Measurements from ENCODE around the gene PCP4.
"Not testable (repeated sequence)": the region's sequence is repeated elsewhere in the genome, so short reads cannot be mapped to it uniquely, and the experiment has no call there.

Gene PCP4

DNA sequence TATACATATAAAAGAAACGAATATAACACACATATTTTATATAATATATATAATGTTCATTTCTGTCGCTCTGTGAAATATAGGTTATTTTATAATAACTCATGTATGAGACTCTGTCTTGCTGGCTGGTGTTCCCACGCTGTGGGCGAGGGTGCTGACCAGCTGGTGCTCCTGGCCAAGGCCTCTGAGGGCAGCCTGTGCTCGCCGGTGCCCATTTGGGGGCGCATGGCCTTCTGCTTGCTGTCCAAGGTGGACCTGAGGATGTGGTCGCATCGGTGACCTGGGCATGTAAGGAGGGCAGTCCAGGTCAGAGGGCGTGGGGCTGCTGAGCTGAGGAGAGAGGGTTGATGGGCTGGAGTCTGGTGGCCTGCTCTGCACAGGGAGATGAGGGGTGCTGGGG is 1.1 kb upstream of the PCP4 start:
- DNase-seq = no peak

DNA sequence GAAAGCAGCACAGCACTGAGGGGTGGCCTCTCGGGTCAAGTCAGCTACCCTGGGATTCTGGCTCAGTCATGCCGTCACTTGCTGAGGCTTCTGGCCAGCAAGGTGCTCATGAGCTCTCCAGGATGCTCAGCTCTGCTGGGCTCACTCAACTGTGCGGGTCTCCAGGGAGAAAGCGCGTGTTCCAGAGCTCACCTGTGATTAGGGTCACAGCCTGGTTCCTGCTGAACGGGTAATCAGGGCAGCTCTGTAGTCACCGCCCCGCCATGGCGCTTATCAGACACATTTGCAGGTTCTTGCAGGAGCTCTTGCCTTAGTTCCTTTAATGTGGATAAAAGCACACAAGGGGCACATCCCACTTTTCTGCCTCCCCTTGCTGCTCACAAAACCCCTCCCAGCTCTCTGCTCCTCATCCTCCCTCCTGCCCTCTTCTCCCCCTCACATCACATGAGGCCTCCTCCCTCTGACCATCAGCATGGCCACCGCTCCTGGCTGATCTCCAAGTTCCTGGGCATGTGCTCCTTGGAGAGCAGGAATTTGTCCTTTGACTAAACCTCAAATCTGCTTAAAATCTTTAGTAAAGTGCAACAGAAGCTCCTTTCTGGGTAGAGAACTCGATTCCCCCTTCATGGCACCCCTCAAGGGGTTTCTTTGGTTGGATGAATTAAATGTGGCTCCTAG is 2.0 kb downstream of the PCP4 start:
- DNase-seq = no peak

DNA sequence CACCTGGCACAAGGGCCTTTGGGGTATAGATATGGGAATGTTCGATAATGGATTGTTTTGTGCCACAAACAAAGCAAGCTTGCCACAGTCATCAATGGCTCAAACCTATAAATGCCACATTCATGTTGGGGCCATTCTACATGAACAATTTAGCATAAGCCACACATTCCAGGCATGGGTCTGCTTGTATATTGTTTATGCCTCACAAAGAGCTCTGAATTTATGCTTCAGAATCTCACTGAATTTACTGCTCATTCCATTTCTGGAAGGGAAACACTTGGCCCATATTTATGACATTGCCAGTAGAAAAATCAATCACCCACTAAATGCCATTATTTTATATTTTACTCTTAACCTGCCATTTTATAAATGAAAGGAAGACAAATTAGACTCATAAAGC is 6.4 kb downstream of the PCP4 start:
- no peak for DNase-seq

DNA sequence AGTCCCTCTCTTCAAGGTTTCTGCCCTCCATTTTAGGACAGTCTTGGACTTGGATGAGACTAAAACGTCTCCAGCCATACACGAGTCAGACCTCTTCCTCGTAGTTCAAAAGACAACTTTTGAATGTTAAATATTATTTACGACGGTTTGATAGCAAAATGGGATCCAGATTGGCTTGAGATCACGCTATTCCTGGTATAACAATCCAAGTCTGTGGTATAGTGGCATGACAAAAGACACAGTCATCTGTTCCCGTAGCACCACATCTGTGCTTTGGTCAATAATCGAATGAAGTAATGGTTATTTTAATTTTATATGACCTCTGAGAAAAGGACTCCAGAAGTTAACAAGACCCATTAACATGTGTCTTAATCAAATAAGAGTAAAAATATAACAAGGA is 7.0 kb downstream of the PCP4 start:
- DNase-seq = no peak

DNA sequence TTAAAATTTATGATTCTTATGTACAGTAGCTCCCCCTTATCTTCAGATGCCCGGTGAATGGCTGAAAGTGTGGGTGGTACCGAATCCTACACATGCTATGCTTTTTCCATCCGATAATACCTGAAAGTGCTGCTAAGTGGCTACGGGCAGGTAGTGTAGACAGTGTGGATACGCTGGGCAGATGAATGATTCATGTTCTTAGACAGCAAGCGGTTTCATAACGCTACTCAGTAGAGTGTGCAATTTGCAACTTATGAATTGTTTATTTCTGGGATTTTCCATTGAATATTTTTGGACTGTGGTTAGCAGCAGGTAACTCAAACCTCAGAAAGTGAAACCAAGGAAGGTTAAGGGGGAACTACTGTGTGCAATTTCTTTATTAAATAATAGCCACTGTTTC is 7.5 kb downstream of the PCP4 start:
- DNase-seq = no peak

DNA sequence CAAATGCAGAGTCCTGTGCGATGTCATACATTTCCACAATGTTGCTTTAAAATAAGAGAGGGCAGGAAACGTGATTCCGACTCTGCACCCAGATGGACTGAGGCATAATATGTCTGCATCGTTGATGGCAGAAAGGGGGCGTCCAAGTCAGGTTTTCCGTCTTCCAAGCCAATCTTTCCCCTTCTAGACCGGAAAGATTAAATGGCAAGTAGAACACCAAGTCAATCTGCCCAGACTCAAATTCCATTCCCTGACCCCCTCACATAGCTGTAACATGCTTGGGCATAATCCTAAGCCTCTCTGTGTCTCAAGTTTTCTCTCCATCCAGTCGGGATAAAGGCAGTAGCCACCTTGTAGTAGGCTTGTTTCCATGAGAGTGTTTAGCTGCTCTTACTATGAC is 14.4 kb downstream of the PCP4 start:
- no peak for DNase-seq

DNA sequence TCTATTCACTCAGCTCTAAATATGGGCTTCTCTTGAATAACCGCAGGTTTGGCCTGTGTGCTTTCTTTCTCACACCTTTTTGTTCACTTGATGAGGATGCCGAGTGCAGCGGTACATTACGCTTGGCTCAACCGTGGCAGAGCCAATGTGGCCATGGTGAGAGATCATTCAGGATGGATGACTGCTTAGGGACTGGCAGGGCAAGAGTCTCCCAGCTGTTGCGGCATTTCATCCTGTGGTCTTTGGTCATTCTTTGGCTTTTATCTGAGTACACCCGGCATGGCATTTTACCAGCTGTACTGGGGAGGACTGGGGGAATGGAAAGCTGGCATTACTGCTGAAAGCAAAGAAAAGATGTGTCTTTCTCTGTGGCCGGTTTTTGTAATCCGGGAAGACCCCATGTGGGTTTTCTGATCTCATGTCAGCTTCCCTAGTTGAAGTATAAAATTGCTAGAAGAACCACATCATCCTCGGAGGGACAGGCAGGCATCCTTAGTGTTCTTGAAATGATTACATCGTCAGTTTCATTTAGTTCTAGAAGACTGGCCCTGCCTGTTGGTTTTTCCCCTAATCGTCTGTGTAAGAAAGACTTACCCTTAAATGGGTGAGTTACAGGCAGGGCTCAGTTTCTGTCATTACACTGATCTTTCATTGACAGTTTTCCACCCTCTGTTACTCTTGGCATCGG is 15.1 kb downstream of the PCP4 start:
- no peak for DNase-seq

DNA sequence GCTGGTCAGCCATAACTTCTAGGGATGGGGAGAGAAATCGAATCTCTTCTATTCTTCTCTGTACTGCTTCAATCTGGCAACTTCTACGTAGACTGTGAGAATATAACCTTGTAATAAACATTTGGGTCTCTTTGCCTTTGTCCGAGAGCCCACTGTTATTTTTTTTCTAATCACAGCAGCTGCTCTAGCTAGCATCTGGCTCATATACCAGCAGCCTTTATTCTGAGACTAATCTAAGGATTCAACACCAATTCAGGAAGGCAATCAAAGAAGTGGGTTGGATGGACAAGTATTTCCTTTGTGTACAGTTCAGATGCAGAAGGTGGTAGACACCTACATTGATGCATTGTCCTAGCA is 15.6 kb downstream of the PCP4 start:
- DNase-seq = no peak

DNA sequence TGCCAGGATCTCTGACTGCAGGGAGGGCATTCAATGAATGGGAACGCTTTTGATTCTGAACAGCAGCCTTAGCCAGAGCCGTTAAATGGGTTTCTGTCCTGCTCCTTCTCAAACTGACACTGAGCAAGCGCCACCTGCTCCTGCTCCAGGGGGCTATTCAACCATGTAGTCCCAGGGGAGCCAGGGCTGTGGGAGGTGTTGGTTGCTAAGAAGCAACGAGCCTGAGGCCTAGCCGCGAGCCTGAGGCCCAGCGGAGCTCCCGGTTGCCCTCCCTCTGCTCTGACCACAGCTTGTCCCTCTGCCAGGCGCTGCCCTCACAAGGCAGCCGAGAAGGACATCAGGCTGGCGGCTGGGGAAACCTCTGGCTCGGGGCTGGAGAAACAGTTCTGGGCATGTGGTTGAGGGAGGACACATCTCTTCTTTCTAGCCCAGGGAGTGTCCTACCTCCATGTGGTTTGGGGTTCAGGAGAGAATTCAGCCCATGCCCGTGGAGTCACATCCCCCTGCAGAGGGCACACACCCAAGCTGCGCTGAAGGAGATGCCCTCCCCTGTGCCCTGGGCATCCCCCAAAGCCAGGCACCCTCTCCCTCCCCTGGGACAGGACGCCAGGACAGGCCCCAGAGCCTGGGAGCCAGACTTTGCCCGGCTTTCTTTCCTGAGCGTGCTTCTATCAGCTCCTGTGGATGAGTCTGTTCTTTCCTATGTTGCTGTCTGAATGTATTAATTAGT is 18.0 kb downstream of the PCP4 start:
- no peak for DNase-seq

DNA sequence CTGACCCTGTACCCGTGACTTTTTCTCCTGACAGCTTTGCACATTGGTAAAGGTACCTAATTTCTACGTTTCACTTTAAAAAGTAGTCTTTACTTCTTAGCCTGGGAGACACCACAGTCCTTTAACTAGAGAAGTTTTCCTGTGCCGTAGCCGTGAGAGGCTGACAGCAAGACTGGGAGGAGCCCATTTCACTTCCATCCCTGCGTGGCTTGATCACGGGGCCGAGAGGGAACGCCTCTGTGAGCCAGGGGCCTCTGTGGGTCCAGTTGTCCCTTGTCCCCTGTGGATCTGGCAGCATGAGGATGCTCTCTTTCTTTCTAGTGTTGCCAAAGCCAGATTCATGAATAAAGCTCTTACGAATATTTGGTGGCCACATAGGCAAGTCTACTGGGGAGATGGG is 21.6 kb downstream of the PCP4 start:
- no peak for DNase-seq

DNA sequence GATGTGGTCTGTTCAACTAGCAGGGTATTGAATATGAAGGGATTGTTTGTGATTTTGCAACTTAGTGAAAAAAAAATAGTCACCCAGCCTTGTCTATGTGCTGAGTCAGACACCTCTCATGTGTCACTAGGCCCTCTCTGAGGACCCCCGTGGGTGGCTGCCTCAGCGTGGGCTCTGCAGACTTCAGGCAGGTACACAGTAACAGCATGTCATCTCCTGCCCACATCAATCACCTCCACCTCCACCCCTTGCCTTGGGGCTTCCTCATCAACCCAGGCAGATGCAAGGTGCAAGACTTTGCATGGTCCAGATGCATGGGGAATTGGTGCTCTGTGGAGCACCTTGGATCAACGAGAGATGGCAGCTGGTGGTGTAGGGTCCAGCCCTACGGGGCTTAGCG is 23.9 kb downstream of the PCP4 start:
- no peak for DNase-seq

DNA sequence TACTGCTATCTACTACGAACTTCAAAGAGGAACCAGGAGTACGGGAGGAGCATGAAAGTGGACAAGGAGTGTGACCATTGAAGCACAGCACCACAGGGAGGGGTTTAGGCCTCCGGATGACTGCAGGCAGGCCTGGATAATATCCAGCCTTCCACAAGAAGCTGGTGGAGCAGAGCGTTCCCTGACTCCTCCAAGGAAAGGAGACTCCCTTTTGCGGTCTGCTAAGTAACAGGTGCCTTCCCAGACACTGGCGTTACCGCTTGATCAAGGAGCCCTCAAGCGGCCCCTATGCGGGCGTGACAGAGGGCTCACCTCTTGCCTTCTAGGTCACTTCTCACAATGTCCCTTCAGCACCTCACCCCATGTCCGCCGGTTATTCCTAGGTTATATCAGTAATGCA is 24.6 kb downstream of the PCP4 start:
- DNase-seq = not testable (repeated sequence)

DNA sequence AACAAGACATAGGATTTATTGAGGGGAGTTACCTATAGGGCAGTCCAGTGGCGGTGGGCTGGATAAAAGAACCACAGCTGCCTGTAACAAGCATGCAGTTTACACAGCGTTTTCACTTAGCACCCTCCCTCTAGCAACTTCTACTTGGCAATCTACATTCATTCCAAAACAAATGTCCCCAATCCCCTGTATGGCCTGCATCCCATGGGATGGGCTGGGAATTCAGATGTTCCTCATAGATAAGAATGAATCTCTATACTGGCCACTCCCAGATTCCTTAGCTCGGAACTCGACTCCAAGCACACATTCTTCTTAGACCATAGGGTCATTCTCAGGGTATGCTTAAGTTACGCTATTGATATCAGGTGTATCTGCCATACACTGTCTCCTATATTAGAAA is 33.3 kb downstream of the PCP4 start:
- DNase-seq = no peak

DNA sequence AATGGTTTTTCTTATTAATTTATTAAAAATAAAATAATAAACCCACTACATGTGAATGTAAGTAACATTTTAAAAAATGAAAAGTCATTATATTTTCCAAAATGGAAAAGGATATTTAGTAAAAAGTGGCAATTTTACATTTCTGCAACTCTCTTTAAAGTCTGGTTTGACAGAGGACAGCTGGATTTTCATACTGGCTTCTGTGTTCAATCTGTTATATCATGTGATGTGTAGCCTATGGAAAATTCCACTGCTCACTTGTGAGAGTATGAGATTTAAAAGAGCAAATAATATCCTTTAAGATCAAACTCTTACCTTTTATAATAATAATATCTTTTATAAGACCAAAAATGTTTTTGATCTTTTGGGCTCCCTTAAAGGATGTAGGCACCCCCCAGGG is 33.7 kb downstream of the PCP4 start:
- no peak for DNase-seq

DNA sequence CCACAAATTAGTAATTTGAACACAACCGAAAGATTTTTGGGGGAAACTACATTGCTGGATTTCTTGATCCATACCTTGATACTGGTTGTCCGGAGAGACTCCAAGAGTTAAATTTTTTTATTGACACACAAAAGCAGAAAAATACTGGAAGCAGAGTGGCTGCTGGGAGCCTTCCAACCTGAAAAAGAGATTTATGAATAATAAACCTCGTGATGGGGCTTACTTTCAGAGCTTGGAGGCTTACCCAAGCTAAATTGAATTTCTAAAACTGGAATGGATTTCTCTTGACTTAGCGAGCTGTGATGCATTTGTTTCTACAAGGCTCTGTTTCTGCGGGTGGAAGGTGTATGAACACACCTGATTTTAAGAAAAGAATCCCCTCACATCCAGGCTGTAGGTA is 35.7 kb downstream of the PCP4 start:
- no peak for DNase-seq

DNA sequence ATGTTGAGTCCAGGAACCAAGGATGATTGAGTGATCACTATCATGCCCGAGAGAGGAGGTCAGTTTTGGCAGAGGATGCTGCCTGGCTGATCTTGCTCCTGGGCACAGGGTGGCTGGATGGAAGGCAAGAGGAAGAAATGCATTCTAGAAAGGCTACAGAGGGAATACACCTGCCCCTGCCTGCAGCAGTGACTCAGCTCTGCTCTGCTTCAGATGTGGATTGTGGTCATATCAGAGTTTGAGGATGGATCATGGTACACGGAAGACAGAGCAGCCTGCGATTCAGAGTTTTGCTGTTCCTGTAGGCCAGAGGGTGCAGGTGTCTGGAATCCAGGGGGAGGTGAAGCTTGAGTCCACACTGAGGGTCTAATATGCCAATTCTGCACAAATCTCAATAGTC is 37.2 kb downstream of the PCP4 start:
- DNase-seq = no peak

DNA sequence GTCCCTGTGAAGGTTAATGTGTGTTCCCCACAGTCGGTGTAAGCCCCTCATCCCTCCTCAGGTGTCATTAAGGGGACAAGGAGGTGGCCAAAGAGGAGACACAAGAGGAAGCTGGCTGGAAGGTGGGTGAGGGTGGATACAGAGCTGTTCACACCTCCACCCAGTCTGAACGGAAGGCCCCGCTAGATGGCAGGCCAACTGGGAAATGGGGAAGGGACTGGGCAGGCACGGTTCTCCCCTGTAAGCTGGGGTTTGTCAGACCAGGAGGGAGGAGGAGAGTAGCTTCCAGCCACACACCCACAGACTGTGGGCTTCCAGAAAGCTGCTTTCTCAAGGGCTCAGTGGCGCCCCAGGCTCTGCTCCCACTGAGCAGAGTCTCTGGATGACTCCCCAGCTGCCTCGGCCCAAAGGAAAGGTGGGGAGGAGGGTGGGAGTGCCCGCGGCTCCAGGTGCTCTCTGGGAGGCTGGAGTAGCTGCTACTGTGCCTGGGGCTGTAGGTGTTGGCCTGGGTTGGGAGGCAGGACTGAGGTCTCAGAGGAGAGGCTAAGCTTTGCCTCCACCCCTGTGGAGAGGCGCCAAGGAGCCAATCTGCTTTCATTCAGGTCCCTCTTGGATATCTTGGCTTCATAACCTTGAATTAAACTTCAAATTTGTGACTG is 41.2 kb downstream of the PCP4 start:
- DNase-seq = no peak

DNA sequence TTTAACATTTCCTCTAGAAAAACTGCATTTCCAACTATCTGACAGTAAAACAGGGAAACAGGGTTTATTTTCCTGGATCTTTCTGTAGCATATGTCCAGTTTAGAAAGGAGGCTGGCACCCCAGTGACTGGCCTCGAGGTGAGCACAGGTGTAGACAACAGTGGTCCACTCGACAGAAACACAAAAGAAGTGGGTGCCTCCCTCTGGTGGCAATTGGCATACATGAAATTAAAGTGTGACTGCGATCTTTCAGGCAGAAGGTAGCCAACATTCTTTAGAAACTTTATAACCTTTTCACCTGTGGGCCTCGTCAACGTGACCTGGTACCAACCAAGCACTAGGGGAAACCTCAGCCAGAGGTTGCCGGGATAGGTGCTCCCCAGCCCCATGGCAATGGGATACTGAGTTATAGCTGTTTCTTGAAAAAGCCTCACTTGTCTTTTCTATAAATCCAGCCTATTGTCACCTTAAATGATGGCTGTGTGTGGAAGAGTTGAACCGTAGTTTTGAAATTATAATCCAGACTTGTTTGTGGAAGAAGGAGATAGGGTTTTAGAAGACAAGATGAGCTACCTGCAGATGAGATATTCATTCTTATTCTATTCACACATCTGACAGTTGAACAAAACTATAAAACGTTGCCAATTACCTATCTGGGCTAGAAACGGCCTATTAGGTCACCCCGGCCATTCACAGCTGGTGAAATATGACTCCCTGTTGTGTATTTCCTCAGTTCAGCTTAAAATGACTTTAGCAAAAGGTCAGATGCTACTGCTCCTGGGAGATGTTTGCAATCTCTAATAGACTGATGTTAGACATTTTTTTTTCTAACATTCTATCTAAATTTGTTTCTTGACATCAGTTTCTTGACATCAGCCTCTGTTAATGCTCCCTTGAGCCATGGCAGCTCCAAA is 44.3 kb downstream of the PCP4 start:
- DNase-seq = no peak

DNA sequence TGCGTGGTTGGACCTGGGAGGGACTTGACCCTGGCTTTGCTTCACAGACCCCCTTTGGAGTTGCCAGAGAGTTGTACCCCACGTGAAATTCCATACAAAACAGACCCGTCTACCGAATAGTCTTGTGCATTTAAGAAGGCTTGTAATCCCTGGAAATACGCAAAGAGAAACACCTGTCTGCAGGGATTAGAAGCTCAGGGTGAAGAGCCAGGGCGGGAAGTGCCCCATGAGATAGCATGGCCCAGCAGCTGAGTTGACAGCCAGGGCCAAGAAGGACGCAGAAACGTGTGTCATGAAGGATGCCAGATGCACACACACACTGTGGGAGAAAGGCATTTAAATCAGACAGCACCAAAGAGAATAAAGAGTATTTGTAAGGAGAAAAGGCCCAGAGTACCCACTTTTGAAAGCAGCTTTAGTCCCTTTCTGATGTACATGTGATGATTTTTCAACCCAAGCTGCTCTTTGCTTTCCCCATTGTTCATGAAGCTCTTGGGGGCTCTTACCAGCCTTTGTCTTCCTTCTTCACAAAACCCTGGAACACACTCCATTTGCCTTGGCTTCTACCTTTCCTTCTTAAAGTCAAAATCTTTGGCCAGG is 46.6 kb downstream of the PCP4 start:
- DNase-seq = no peak

DNA sequence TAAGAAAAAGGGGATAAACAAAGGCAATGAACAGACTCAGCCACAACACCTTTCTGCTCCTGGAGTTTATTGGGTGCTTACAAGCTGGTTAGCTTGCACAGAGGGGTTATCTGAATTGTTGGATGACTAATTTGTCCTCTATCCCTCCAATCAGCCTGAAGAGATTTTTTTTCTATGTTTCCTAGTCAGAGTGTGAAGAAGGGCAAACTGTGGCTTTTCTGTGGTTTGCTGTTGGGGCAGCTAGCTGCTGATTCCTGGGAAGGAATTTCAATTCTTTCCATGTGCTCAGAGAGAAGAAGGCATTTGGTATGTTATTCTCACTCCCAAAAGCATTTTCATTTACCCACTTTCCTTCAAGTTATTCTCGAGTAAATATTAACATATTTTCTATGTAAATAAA is 48.6 kb downstream of the PCP4 start:
- no peak for DNase-seq

DNA sequence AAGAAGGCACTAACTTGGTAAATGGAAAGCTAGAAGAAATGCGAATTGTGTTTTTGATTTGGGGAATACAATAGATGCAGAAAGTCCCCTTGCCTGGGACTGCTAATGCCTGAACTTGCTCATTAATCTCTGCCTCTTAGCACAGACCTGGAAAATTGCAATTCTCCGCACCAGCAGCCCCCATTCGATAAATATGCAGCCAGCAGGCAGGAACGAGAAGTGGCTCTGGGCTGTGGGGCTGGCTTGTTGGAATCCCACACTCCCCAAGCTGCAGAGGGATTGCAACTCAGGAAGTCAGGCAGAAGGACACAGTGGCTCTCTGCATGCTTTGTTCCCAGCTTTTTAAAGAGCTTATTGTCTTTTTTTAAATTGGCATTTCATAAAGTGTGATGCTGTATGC is 51.3 kb downstream of the PCP4 start:
- DNase-seq = no peak

DNA sequence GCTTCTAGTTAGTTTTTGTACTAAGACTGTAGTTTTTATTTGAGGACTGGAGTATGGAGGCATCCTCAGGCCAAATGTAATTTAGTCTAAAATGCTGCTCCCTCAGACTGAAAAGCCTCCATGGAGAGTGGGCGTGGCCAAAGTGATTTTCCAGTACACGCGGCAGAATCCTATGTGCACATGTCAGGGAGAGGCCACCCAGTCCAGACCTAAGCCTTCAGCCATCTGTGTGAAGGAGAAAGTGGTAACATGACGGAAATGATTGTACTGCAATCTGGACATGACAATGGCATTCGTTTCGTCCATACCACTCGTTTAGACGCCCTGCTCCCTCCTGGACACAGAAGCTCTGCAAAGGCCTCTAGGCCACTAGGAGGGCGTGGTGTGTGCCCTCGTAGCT is 56.2 kb downstream of the PCP4 start:
- DNase-seq = no peak

All from suppressor macrophage (primary cell).